Stimulated activated CD4-positive, alpha-beta T cell treated with anti-CD3 and anti-CD28 coated beads, Interleukin-1b, Interleukin-23, amount 100 ng/mL, for 48 hours (primary cell): ENCODE measurements around the gene UBE2D2.
"Not testable (repeated sequence)": the region's sequence is repeated elsewhere in the genome, so short reads cannot be mapped to it uniquely, and the experiment has no call there.

Source experiments
- DNase-seq: peaks from one replicate; pipeline ENCODE4 v3.0.0-alpha.2; 2020

UBE2D2 gene

GRCh38 chr5:139588116-139588515 is 27.0 kb downstream of the UBE2D2 start:
- DNase-seq, result not testable (repeated sequence)

GRCh38 chr5:139588962-139589361 is 27.8 kb downstream of the UBE2D2 start:
- no peak for DNase-seq

- DNase-seq, result no peak
Measured at GRCh38 chr5:139592289-139592688, 31.1 kb downstream of the UBE2D2 start.

GRCh38 chr5:139593076-139593475 is 31.9 kb downstream of the UBE2D2 start:
- not testable (repeated sequence) for DNase-seq

- no peak for DNase-seq
Measured at GRCh38 chr5:139593716-139594319, 32.7 kb downstream of the UBE2D2 start.

GRCh38 chr5:139597134-139597533 is 36.0 kb downstream of the UBE2D2 start:
- DNase-seq, result no peak

- not testable (repeated sequence) for DNase-seq
Measured at GRCh38 chr5:139598601-139598965, 37.4 kb downstream of the UBE2D2 start.

- DNase-seq, result no peak
Measured at GRCh38 chr5:139600336-139600949, 39.3 kb downstream of the UBE2D2 start.

- no peak for DNase-seq
Measured at GRCh38 chr5:139601429-139601828, 40.3 kb downstream of the UBE2D2 start.

GRCh38 chr5:139601948-139602347 is 40.8 kb downstream of the UBE2D2 start:
- DNase-seq, result not testable (repeated sequence)

- no peak for DNase-seq
Measured at GRCh38 chr5:139605887-139606286, 44.7 kb downstream of the UBE2D2 start.

- DNase-seq, result peak; percentile 30
Measured at GRCh38 chr5:139611703-139612584, 50.8 kb downstream of the UBE2D2 start.

- no peak for DNase-seq
Measured at GRCh38 chr5:139619861-139620260, 58.7 kb downstream of the UBE2D2 start.

- not testable (repeated sequence) for DNase-seq
Measured at GRCh38 chr5:139625398-139625797, 64.3 kb downstream of the UBE2D2 start.

GRCh38 chr5:139630855-139631254 is 69.7 kb downstream of the UBE2D2 start:
- no peak for DNase-seq

- no peak for DNase-seq
Measured at GRCh38 chr5:139631520-139632165, 70.5 kb downstream of the UBE2D2 start.

- DNase-seq, result peak; percentile 57
Measured at GRCh38 chr5:139633295-139634027, 72.3 kb downstream of the UBE2D2 start.

- DNase-seq, result no peak
Measured at GRCh38 chr5:139634028-139634325, 72.8 kb downstream of the UBE2D2 start.

- DNase-seq, result no peak
Measured at GRCh38 chr5:139634541-139634940, 73.4 kb downstream of the UBE2D2 start.

GRCh38 chr5:139635191-139635590 is 74.1 kb downstream of the UBE2D2 start:
- DNase-seq, result no peak

- no peak for DNase-seq
Measured at GRCh38 chr5:139635606-139636206, 74.6 kb downstream of the UBE2D2 start.

GRCh38 chr5:139636207-139636792 is 75.2 kb downstream of the UBE2D2 start:
- peak; percentile 74 for DNase-seq
